ENCODE results near the gene LPCAT1.
"Not testable (repeated sequence)": the region's sequence is repeated elsewhere in the genome, so short reads cannot be mapped to it uniquely, and the experiment has no call there.

LPCAT1 gene

DNA sequence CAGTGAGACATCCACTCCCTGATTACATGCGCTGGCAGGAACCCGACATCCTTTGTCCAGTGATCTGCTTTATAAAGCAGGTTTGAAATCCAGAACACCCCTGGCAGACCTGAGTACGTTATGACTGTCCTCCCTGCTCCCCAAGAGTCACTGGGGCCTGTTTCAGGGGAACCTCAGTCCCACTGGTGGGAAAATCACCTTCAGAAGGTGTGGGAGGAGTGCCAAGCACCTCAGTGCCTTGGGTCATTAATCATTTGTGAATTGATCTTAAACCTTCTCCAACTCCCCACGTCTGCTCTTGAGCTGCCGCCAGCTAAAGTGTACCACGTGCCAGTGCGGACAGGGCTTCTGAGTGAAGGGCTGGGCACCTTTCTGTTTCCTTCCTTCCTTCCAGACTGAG lies 94.7 kb downstream of the LPCAT1 start:
- no peak for DNase-seq (ENCODE audit: low read depth in 2 of 2)

DNA sequence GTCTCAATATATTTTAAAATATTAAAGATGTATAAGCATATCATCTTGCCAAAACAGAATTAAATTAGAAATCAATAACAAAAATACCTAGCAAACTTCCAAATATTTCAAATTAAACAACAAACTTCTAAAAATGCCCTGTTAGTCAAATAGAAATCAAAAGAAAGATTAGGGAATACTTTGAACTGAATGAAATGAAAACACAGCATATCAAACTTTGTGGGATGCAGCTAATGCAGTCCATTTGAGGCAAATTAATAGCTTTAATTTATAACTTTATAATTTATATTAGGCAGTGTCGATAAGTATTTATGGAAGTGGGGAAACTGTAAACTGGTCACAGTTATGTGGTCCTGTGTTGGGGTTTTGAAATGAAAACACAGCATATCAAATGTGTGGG lies 95.7 kb downstream of the LPCAT1 start:
- no peak for DNase-seq (ENCODE audit: low read depth in 2 of 2)

DNA sequence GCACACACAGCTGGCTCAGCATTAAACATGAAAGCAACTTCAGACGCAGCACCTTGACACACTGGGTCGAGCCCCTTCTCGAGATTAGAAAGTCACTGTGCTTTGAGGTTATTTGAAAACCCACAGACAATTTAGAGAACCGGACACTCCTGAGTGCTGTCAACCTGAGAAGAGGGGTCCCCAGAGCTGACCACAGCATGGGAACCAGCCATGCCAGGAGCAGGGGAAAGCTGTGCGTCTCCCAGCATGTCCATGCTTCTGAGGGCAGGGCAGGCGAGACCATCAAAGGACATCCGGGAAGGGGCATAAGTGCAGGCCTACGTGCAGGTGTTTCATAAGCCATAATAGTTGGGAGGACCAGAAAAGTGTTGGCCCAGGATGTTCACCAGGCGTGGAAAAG lies 99.0 kb downstream of the LPCAT1 start:
- DNase-seq (ENCODE audit: low read depth in 2 of 2): no peak

DNA sequence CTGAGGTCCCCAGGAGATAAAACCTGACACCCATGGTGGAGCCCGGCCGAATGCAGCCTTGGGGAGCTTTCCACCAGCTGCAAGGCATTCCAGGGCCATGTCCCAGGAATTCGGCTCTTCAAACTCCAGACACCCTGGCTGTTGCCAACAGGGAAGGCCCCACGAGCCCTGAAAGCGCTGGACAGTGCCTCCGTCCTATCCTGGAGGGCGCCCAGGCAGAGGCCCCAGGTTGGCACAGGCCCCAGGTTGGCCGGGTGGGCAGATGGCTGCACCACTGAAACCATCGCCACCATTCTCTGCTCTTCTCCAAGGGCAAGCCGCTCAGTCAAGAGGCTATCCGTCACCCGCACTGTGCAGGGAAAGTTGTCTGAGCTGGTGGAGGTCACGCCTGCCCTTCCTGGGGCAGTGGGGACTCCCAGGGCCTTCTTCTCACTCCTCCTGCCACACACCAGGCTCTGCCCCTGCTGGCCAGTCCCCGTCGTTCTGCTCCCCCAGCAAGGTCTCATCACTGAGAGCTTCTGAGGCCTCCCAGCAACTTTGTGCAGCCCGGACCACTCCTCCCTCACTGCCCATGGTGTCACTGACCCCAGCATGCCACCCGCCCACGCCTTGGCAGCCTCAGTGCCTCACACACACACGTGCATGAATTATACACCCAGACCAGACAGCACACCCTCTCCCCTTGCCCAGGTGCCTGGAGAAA lies 99.7 kb downstream of the LPCAT1 start:
- DNase-seq (ENCODE audit: low read depth in 2 of 2): no peak

DNA sequence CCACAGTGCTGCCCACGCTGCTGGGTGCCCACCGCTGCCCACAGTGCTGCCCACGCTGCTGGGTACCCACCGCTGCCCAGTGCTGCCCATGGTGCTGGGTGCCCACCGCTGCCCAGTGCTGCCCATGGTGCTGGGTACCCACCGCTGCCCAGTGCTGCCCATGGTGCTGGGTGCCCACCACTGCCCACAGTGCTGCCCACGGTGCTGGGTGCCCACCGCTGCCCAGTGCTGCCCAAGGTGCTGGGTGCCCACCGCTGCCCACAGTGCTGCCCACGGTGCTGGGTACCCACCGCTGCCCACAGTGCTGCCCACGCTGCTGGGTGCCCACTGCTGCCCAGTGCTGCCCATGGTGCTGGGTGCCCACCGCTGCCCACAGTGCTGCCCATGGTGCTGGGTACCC lies 101.2 kb downstream of the LPCAT1 start:
- DNase-seq (ENCODE audit: low read depth in 2 of 2): not testable (repeated sequence)

DNA sequence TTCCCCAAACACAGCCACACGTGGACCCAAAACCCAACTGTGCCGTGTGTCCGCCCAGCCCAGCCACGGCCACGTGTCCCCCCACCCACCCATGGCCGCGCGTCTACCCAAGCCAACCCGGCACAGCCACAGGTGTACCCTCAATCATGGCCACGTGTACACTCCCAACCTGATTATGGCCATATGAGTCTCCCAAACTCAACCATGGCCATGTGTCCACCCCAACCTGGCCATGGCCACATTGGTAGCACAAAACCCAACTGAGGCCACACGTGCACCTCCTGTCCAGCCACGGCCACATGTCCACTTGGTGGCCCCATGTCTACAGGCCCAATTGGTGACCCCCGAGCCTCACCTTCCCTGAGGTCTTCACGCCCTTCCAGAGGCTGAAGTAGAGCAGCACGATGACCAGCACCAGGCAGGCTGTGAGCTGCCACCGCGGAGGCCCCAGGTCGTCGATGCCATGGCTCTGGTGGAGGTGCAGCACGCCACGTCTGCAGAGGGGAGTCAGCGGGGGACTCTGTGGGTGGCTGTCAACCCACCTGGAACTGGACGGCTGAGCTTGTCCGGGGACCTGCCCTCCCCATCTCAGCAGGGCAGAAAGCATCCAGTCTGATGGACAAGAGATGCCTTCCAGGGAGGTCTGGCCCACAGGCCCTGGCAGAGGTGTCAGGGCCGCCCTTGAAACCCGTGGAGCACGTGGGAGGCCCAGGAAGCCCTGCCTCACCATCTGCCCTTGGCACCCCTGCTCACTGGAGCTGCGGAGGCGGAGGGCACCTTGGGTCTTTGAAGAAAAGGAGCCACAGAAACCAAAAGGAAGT lies 102.0 kb downstream of the LPCAT1 start:
- no peak for DNase-seq (ENCODE audit: low read depth in 2 of 2)

DNA sequence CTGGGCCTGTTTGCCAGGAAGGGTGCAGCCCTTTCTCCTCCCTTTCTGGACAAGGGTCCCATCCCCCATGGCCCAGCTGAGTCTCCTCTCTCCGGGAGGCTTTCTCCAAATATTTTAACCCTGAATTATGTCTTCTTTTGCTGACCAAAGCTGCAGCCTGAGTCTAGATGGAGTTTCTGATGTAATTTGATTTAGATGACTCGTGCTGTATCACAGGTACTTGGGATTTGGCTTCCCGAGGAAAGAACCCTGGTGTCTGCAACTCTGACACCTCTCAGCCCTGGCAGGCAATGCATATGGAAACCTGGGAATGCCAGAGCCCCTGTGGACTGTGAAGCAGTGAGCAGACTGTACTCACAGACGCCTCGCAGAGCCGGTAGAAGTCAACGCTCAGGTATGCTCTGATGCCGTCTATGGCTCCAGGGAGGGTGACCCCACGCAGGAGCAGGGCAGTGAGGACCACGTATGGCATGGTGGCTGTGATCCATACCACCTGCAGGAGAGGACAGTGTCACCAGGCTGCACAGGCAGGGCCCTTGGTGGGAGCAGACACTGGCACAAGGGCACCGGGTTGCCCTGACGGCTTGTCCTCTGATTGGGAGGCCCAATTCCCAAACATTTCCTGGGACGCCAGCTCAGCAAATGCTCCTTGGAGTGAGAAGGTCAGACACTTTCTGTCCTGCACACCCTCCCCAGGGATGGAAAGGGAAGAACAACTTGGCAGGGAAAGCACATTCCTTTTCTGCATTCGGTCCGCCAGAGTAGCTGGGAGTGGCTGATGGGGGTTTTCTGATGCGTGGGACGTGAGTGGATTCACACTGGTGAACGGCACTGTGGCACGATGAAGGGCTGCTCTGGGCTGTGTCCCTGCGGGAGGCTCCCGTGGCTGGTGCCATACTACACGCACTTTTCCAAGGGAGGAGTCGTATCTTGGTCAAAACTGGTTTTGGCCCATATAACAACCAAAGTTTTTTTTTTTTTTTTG lies 103.3 kb downstream of the LPCAT1 start:
- no peak for DNase-seq (ENCODE audit: low read depth in 2 of 2)

DNA sequence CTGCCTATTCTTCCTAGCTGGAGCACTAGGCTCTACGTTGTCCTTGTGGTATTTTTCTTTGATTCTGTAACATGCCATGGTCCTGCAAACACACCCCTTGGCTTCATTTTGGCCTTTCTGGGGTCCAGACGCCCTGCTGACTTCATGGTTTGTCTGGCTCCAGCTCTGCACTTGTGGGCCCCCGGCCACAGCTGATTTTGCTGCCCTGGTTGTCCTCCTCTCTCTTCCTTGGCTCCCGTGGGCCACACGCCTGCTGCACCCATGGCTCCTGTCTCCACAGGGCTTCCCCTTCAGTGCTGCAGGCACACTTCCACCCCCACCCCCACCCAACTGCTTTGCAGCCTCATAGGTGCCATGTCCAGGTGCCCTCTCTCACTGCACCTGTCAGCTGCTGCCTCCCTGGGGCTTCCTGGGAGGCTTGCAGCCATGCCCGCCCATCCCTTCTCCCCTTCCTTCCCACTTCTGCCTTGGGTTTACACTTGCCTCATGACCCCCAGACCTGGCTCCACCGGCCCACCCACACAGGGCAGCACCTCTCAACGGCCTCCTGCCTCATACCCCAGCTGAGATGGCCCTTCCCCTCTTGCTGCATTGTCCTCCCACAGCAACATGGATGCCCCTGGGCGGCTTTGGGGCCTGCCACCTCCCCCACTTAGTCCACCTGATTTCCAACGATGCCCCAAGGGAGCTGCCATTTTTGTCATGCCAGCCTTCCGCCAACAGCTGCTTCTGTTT lies 104.1 kb downstream of the LPCAT1 start:
- no peak for DNase-seq (ENCODE audit: low read depth in 2 of 2)

DNA sequence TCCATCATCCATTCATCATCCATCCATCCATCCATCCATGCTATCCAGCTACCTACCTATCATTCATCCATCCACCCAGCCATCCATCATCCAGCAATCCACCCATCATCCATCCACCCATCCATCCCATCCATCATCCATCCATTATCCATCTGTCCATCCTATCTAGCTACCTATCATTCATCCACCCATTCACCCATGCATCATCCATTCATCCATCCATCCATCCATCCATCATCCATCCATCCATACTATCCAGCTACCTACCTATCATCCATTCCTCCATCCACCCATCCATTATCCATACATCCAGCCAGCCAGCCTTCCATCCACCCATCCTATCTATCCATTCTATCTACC lies 104.9 kb downstream of the LPCAT1 start:
- DNase-seq (ENCODE audit: low read depth in 2 of 2): no peak

DNA sequence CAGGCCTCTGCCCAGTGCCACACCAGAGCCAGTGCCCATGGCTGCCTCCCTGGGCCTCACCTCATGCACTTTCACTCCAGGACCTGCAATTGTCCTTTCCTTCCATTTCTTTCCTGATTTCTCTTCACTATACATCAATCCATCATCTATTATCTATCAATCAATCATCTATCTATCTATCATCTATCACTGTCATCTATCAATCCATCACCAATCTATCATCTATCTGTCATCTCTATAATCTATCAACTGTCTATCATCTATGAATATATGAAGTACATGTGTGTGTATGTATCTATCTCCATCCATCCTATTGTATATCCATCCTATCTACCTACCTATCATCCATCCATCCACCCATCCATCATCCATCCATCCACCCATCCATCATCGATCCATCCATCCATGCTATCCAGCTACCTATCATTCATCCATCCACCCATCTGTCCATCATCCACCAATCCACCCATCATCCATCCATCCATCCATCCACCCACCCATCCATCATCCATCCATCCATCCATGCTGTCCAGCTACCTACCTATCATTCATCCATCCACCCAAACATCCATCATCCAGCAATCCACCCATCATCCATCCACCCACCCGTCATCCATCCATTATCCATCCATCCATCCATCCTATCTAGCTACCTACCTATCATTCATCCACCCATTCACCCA lies 105.4 kb downstream of the LPCAT1 start:
- DNase-seq (ENCODE audit: low read depth in 2 of 2): no peak

DNA sequence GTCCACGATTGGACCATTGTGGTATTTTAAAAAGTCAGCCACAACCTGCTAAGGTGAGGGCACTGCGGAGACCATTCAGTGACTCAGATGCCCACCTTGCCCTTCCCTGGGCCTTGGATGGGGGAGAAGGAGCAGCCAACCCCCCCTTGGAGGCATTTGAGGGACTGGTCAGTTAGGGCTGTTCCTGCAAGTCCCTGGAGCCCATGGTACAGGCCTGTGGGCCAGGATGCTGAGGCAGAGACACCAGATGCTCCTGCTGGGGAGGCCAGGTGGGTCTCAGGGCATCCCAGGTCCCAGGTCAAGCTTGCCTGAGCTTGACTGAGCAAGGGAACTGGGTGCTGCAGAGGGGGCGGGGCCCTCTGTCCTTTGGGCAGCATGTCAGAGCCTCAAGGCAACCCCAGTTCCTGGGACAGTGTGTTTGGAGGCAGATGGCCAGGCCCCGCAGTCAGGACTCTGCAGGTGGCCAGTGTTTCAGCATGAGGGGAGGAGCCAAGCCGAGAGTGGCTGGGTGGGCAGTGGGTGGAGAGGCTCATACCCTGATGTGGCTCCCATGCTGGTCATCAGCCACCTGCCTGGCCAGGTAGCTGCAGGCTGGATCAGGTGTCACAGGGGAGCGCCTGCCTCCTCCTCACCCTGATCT lies 106.1 kb downstream of the LPCAT1 start:
- DNase-seq (ENCODE audit: low read depth in 2 of 2): no peak

DNA sequence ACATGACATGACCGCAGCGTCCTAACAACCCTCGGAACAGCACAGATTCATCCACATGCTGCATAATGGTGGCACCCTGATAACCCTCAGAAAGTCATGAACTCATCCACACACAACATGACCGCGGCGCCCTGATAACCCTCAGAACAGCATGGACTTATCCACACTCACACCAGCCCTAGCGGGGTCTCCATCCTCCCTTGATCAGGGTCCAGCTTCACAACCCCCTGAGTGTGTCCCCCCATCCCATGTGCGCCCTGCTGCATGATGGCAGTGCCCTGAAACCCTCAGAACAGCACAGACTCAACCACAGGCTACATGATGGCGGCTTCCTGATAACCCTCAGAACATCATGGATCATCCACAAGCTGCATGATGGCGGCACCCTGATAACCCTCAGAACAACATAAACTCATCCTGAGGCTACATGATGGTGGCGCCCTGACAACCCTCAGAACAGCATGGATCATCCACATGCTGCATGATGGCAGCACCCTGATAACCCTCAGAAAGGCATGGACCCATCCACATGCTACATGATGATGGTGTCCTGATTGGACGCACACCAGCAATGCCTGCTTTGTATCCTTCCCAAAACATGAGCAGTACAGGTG lies 106.8 kb downstream of the LPCAT1 start:
- no peak for DNase-seq (ENCODE audit: low read depth in 2 of 2)

DNA sequence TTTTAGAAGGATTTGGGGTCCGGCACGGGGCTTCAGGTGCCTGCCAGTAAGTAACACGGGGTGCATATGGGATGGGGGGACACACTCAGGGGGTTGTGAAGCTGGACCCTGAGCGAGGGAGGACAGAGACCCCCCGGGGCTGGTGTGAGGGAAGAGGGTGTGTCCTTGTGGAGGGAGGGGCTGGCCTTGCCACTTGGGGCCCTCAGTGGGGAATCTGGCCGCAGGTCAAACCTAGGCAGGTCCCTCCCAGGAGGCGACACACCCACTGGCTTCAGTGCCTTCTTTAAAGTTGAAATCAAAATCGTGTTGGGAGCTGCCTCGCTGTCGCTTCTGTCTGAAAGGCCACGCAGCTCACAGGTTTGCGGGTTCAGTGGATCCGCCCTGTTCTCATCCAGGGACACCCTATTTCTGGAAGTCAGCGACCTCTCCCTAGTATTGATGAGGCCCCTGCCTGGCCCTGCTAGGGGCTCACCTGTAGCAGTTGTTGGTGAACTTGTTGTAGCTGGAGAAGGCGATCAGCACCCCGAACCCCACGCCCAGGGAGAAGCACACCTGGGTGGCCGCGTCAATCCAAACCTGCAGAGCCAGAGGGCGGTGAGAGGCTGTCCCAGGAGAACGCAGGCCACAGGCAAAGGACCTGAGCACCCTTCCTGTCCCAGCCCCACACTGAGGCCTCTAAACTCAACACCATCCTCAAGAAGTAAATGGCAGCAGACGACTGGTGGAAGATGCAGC lies 108.0 kb downstream of the LPCAT1 start:
- DNase-seq (ENCODE audit: low read depth in 2 of 2): no peak

DNA sequence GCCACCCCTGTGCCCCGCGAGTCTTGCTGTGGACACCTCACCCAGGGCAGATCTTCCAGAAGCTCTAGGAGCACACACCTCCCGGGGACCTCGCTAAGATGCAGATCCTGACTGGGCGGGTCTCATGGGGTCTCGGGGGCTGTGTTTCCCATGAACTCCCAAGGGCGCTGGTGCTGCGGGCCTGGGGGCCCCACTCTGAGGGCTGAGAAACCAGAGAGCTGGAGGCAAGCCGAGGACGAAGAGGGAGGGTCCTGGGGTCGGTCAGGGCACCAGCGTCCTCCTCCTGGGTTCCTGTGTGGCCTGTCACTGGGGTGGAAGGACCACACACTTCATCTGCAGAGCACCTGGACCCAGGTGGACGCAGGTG lies 108.7 kb downstream of the LPCAT1 start:
- no peak for DNase-seq (ENCODE audit: low read depth in 2 of 2)

DNA sequence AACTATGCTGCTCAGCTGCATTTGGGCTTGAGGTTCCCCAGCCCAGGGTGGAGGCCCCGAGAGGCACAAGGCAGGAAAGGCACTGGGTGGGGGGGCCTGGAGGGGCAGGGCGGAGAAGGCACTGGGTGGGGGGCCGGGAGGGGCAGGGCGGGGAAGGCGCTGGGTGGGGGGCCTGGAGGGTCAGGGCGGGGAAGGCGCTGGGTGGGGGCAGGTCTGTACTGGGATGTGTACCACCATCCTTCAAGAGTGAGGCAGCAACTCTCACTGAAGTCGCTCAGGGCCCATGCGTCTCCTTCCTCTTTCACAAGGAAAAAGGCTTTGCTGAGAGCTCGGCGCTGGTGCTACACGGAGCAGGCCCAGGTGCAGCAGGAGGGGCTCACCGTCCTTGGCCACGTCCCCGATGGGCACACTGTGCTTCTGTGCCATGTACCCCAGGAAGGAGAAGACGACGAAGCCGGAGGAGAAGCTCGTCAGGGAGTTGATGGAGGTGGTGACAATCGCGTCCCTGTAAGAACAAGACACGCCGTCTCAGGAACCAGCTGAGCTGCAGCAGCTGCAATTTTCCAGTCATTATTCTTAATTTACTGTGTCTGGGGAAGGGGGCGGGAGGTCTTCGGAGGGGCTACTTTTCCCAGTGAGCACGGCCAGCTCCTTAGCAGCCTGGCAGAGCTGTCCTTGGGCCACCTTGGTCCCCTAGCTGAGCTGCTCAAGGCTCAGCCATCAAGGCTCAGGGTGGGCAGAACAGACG lies 109.3 kb downstream of the LPCAT1 start:
- DNase-seq (ENCODE audit: low read depth in 2 of 2): no peak

DNA sequence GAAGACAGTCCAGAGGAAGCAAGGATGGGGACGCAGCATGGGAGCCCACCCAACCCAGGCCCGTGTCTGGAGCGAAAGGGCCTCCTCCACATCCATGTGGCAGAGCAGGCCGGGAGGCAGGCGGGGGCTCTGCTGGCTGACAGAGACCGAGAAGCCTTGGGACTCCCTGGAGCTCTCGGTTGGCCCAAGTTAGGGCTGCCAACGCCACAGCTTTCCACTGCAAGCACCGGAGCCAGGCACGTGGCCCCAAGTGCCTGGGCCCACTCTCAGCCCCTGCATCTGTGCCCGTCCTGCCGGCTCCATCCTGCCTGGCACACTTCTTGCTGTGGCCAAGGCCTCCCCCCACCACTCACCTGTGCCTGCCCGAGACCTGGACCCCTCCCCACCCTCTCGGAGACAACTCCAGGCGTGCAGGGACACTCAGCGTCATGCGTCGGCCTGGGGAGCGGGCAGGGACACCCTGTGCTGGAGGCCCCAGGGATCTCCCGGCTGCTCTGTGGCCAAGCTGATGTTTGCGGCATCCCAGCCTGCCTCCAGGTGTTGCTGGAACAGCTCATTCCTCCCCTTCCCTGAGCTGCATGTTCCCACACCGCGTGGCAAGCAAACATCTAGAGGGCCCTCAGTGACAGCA lies 110.0 kb downstream of the LPCAT1 start:
- DNase-seq (ENCODE audit: low read depth in 2 of 2): no peak

DNA sequence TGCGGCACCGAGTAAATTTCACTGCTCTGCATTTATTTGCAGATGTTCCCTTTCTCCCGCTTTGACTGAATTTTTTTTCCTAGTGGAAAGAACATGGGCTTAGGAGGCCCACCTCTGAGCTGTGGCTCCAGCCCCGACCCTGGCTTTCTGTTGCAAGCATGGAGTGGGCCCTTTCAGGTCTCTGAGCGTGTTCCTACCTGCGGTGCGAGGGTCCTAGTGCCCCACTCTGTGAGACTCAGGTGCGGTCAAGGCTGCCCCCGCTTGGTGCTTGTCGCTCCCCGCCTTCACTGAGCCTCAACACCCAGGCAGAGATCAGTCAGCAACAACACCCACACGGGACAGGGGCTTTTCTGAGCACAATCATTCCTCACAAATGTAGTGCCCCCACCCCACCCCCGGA lies 110.5 kb downstream of the LPCAT1 start:
- DNase-seq (ENCODE audit: low read depth in 2 of 2): no peak

DNA sequence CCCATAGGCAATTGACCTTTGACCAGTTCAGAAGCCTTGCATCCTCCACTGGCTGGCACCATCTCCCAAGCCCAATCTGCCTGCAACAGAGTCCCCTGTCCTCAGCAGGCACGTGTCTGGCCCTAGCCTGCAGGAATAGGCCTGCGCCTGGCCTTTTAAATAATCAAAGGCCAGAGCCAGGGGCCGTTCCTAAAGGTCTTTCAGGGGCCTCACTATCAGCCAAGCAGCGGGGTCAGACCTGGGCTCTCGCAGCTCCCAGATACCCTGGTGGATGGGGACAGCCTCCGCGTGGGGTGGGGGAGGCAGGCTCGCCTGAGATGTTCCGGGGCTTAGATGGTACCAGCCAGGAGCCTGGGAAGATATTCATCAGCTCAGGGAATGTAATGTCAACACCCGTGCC lies 111.1 kb downstream of the LPCAT1 start:
- no peak for DNase-seq (ENCODE audit: low read depth in 2 of 2)
